Stimulated activated naive CD8-positive, alpha-beta T cell treated with anti-CD3 and anti-CD28 coated beads, Interleukin-15, amount 100 ng/mL, for 72 hours (primary cell): Measurements from ENCODE around the gene DBNL.
"Not testable (repeated sequence)": the region's sequence is repeated elsewhere in the genome, so short reads cannot be mapped to it uniquely, and the experiment has no call there.

ENCODE experiments used
- ATAC-seq: fragments of 150-1000 bp; cut with Tn5 transposase; 2 replicates; pipeline ENCODE4 v1.10.0; 2021; ENCODE audit warnings: mild to moderate bottlenecking, moderate library complexity
- DNase-seq, 2 donors: peaks; one replicate each; pipeline ENCODE4 v3.0.0; 2021 to 2022
- H3K27ac Mint-ChIP-seq, 2 donors: one replicate each; pipeline ENCODE4 v1.8.0; 2022; ENCODE audit warnings: mild to moderate bottlenecking in 2 of 2, mixed read lengths in 2 of 2, moderate library complexity in 2 of 2
- H3K27me3 Mint-ChIP-seq: one replicate; pipeline ENCODE4 v1.8.0; 2022; ENCODE audit warnings: mixed read lengths
- H3K4me1 Mint-ChIP-seq: one replicate; pipeline ENCODE4 v1.8.0; 2022; ENCODE audit warnings: mild to moderate bottlenecking, mixed read lengths
- H3K4me3 Mint-ChIP-seq, 2 donors: one replicate each; pipeline ENCODE4 v1.8.0; 2022; ENCODE audit warnings: mild to moderate bottlenecking in 2 of 2, mixed read lengths in 2 of 2, moderate library complexity in 1 of 2
- H3K9me3 Mint-ChIP-seq, 2 donors: one replicate each; pipeline ENCODE4 v1.8.0; 2022; ENCODE audit warnings: mixed read lengths in 2 of 2

Gene DBNL

GRCh38 chr7:44037951-44038350 lies 6.6 kb upstream of the DBNL start:
- not testable (repeated sequence) for ATAC-seq, H3K4me3 Mint-ChIP-seq, H3K9me3 Mint-ChIP-seq, H3K27me3 Mint-ChIP-seq, H3K27ac Mint-ChIP-seq, DNase-seq
- peaks cover 20% of the 10 kb centered on the region for H3K4me1 Mint-ChIP-seq

GRCh38 chr7:44038553-44038952 lies 5.9 kb upstream of the DBNL start:
- not testable (repeated sequence) for H3K4me3 Mint-ChIP-seq, DNase-seq, ATAC-seq, H3K27me3 Mint-ChIP-seq, H3K27ac Mint-ChIP-seq, H3K9me3 Mint-ChIP-seq
- H3K4me1 Mint-ChIP-seq = peaks cover 20% of the 10 kb centered on the region

DNA sequence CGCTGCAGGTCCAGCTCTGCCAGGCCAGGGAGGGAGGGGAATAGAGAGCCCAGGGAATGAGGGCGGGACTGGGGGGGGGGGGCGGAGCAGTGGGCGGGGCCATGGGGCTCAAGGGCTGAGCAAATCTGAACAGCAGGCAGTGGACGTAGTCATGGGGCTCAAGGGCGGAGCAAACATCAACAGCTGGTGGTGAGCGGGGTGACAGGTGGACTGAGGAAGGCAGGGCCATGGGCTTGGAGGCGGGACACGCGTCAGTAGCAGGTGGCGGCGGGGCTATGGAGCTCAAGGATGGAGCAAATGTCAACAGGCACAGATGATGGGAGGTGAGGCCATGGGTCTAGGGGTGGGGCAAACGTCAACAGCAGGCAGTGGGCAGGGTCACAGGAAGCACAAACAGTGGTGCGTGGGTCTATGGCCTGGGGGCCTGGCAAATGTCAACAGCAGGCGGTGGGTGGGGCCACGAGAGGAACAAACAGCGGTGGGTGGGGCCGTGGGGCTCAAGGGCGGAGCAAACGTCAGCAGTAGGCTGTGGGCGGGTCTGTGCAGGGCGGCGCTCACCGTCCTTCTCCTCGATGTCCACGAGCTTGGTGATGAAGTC lies 5.4 kb upstream of the DBNL start:
- H3K27me3 Mint-ChIP-seq, H3K9me3 Mint-ChIP-seq: not testable (repeated sequence)
- Mint-ChIP-seq H3K27ac (peak overlapping the region in 1 of 2 donors; percentile 50), H3K4me1 (peaks cover 25% of the 10 kb centered on the region), H3K4me3 (peak overlapping the region; percentile 10 to 66)
- peak; percentile 81 to 82 for DNase-seq
- ATAC-seq = peak; percentile 75

GRCh38 chr7:44039800-44040492 lies 4.6 kb upstream of the DBNL start:
- H3K9me3 Mint-ChIP-seq, H3K27me3 Mint-ChIP-seq, DNase-seq, H3K27ac Mint-ChIP-seq: not testable (repeated sequence)
- peak overlapping the region; percentile 84 to 85 for H3K4me3 Mint-ChIP-seq
- ATAC-seq = peak; percentile 58
- peaks cover 27% of the 10 kb centered on the region for H3K4me1 Mint-ChIP-seq

GRCh38 chr7:44040493-44040891 lies 4.0 kb upstream of the DBNL start:
- ATAC-seq = peak; percentile 76
- Mint-ChIP-seq H3K4me3 (peak overlapping the region; percentile 84 to 85), H3K27ac (peak overlapping the region; percentile 52 to 95), H3K4me1 (peaks cover 29% of the 10 kb centered on the region)
- H3K9me3 Mint-ChIP-seq, H3K27me3 Mint-ChIP-seq: not testable (repeated sequence)
- DNase-seq = peak; percentile 68 to 70

GRCh38 chr7:44042221-44042620 lies 2.3 kb upstream of the DBNL start:
- no peak for DNase-seq
- peak overlapping the region; percentile 22 to 24 for H3K4me3 Mint-ChIP-seq
- H3K9me3 Mint-ChIP-seq = no peaks in the 10 kb centered on the region
- H3K27me3 Mint-ChIP-seq = no peaks in the 10 kb centered on the region
- ATAC-seq = no peak
- H3K27ac Mint-ChIP-seq = no peak overlapping the region
- peaks cover 40% of the 10 kb centered on the region for H3K4me1 Mint-ChIP-seq

GRCh38 chr7:44043902-44044301 lies 600 bp upstream of the DBNL start:
- no peaks in the 10 kb centered on the region for H3K9me3 Mint-ChIP-seq
- ATAC-seq (no peak), DNase-seq (no peak)
- peak overlapping the region; percentile 72 to 94 for H3K27ac Mint-ChIP-seq
- H3K27me3 Mint-ChIP-seq = no peaks in the 10 kb centered on the region
- peak overlapping the region; percentile 77 to 93 for H3K4me3 Mint-ChIP-seq
- H3K4me1 Mint-ChIP-seq = peaks cover 57% of the 10 kb centered on the region

GRCh38 chr7:44045226-44046014 lies 918 bp downstream of the DBNL start:
- H3K4me3 Mint-ChIP-seq = peak overlapping the region; percentile 77 to 93

GRCh38 chr7:44046321-44047061 lies 2.0 kb downstream of the DBNL start:
- Mint-ChIP-seq H3K27ac (peak overlapping the region; percentile 43 to 90), H3K27me3 (no peaks in the 10 kb centered on the region), H3K4me3 (peak overlapping the region; percentile 77 to 93), H3K4me1 (peaks cover 69% of the 10 kb centered on the region), H3K9me3 (no peaks in the 10 kb centered on the region)
- peak; percentile 77 for ATAC-seq
- DNase-seq = peak in 1 of 2 donors; percentile 50

More at GRCh38 chr7:44045226-44046014, 918 bp downstream of the DBNL start:
- peak overlapping the region; percentile 72 to 93 for H3K27ac Mint-ChIP-seq
- ATAC-seq = peak; percentile 9
- peaks cover 66% of the 10 kb centered on the region for H3K4me1 Mint-ChIP-seq
- no peaks in the 10 kb centered on the region for H3K27me3 Mint-ChIP-seq
- no peak for DNase-seq
- no peaks in the 10 kb centered on the region for H3K9me3 Mint-ChIP-seq

DNA sequence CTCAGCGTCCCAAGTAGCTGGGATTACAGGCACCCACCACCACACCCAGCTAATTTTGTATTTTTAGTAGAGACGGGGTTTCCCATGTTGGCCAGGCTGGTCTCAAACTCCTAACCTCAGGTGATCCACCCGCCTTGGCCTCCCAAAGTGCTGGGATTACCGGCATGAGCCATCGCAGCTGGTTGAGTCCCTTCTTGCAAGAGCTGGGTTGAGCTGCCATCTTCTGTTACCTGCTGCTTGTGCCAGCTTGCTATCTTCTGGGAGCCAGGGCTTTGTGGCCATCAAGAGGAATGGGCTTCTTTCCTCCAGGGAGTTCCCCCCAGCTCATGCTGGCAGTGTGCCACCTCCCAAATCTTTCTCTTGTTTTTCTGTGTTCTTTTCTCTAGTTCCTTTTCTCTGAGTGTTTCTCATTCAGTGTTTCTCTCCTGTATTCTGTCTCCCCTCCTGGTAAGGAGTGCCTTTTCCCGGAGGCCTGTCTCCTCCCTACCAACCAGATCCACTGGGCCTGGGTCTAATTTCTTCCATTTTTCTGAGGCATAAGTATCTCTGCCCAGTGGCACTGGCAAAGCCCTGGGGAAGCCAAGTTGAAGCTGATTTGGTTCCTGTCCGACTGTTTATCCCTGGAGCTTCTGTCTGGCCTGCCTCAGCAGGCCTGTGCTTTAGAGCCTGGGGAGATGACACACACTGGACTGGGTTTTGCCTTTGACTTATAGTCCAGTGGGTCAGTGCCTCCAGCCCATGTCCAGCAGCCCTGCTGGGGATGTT lies 3.7 kb downstream of the DBNL start:
- no peaks in the 10 kb centered on the region for H3K9me3 Mint-ChIP-seq
- peak overlapping the region; percentile 67 to 74 for H3K27ac Mint-ChIP-seq
- no peak for ATAC-seq
- peak overlapping the region; percentile 17 to 29 for H3K4me3 Mint-ChIP-seq
- H3K27me3 Mint-ChIP-seq = no peaks in the 10 kb centered on the region
- H3K4me1 Mint-ChIP-seq = peaks cover 85% of the 10 kb centered on the region
- DNase-seq = no peak

GRCh38 chr7:44050121-44050914 lies 5.8 kb downstream of the DBNL start:
- ATAC-seq (no peak), DNase-seq (no peak)
- no peaks in the 10 kb centered on the region for H3K9me3 Mint-ChIP-seq
- H3K4me1 Mint-ChIP-seq = peaks cover 77% of the 10 kb centered on the region
- peak overlapping the region in 1 of 2 donors; percentile 19 for H3K4me3 Mint-ChIP-seq
- peak overlapping the region; percentile 80 to 87 for H3K27ac Mint-ChIP-seq
- H3K27me3 Mint-ChIP-seq = no peaks in the 10 kb centered on the region

GRCh38 chr7:44050915-44051560 lies 6.5 kb downstream of the DBNL start:
- H3K27me3 Mint-ChIP-seq = no peaks in the 10 kb centered on the region

GRCh38 chr7:44051611-44052220 lies 7.2 kb downstream of the DBNL start:
- peaks cover 72% of the 10 kb centered on the region for H3K4me1 Mint-ChIP-seq
- peak overlapping the region in 1 of 2 donors; percentile 46 for H3K27ac Mint-ChIP-seq
- H3K4me3 Mint-ChIP-seq = no peak overlapping the region
- no peaks in the 10 kb centered on the region for H3K27me3 Mint-ChIP-seq
- DNase-seq = no peak
- no peak for ATAC-seq
- no peaks in the 10 kb centered on the region for H3K9me3 Mint-ChIP-seq

More at GRCh38 chr7:44050915-44051560, 6.5 kb downstream of the DBNL start:
- Mint-ChIP-seq H3K9me3 (no peaks in the 10 kb centered on the region), H3K4me1 (peaks cover 76% of the 10 kb centered on the region), H3K4me3 (no peak overlapping the region), H3K27ac (peak overlapping the region in 1 of 2 donors; percentile 87)
- DNase-seq (no peak), ATAC-seq (no peak)
